ENCODE results near the gene TMEM40.

DNA sequence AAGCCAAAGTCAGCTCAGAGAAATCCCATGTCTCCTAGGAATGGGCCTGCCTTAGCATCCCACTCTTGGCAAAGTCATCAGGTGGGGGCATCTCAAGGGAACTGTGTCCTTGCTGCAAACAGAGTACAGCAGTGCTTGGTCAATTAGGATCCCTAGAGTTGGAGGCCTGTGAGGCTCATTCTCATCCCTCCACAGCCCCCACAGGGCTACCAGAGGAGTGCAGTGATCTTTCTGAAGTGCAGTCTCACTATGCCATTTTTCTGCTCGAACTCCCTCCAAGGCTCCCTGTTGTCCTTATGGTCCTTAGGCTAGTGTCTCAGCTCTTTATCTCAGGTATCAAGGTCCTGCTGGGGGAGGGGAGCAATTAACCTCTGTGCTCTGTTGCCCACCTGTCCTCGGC is 31.1 kb downstream of the TMEM40 start:
- TF ChIP-seq, protein P1, sequence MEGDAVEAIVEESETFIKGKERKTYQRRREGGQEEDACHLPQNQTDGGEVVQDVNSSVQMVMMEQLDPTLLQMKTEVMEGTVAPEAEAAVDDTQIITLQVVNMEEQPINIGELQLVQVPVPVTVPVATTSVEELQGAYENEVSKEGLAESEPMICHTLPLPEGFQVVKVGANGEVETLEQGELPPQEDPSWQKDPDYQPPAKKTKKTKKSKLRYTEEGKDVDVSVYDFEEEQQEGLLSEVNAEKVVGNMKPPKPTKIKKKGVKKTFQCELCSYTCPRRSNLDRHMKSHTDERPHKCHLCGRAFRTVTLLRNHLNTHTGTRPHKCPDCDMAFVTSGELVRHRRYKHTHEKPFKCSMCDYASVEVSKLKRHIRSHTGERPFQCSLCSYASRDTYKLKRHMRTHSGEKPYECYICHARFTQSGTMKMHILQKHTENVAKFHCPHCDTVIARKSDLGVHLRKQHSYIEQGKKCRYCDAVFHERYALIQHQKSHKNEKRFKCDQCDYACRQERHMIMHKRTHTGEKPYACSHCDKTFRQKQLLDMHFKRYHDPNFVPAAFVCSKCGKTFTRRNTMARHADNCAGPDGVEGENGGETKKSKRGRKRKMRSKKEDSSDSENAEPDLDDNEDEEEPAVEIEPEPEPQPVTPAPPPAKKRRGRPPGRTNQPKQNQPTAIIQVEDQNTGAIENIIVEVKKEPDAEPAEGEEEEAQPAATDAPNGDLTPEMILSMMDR (conservative IDR thresholded peaks at IDR 0.05) = no peak
- TF ChIP-seq EZH2 (IDR thresholded peaks at IDR 0.05; ENCODE audit: low read depth) = no peak
